Endothelial cell of umbilical vein (primary cell): ENCODE measurements around the gene ASXL2. TPM values are rescaled to one million over a fixed set of nuclear protein-coding genes. Genes with fewer than 3 reads are reported as not detected.

Experiments
- BruUV-seq: library from RNA; stranded (reverse); fragments of 400-500 nt; replicated peaks from 2 replicates; lab custom pipeline; 2021; lab: Mats Ljungman, UMichigan
- CTCF ChIA-PET: fragments of 300-600, 350-600 bp; sonication (Branson Sonifier 250); formaldehyde crosslinking; loops from one replicate; lab custom pipeline; 2021; ENCODE audit warnings: antibody characterized with exemption, inconsistent platforms; lab: Charles Lee
- POLR2A ChIA-PET: fragments of 300-600, 350-600 bp; sonication (Branson Sonifier 250); formaldehyde crosslinking; loops from one replicate; lab custom pipeline; 2021; ENCODE audit warnings: antibody characterized with exemption, inconsistent platforms; lab: Charles Lee
- DNase-seq: peaks from one replicate; pipeline ENCODE4 v3.0.0-alpha.2; 2011; ENCODE audit warnings: low read depth, low spot score
- FAIRE-seq: peaks from 2 replicates; lab custom pipeline; 2011; peaks lifted over from hg19 to GRCh38; lab: Jason Lieb, UNC
- H2AFZ ChIP-seq: 2 replicates; pipeline ENCODE4 v1.6.0; 2012; ENCODE audit warnings: low read depth, low read length, control low read depth, inconsistent platforms
- H3K27ac ChIP-seq: 2 replicates; pipeline ENCODE4 v1.5.1; 2011; ENCODE audit warnings: low read depth, mild to moderate bottlenecking, control low read depth, low read length, moderate library complexity; ENCODE audit not compliant: insufficient read depth
- H3K27me3 ChIP-seq, 2 experiments: 2 replicates each; pipeline versions ENCODE4 v1.6.0 to v1.6.1; 2011; ENCODE audit warnings: low read length in 2 of 2, mixed read lengths in 1 of 2; ENCODE audit not compliant: control insufficient read depth in 2 of 2, insufficient read depth in 2 of 2
- H3K36me3 ChIP-seq, 2 experiments: 2 replicates in 1 of 2; 3 replicates in 1 of 2; pipeline ENCODE4 v1.5.1; 2011; ENCODE audit warnings: low read length in 2 of 2, mild to moderate bottlenecking in 1 of 2, moderate library complexity in 1 of 2; ENCODE audit not compliant: control insufficient read depth in 2 of 2, insufficient read depth in 2 of 2; ENCODE audit errors: extremely low read depth in 1 of 2
- H3K4me1 ChIP-seq: 3 replicates; pipeline ENCODE4 v1.5.1; 2011; ENCODE audit warnings: mild to moderate bottlenecking, low read length; ENCODE audit not compliant: control insufficient read depth, insufficient read depth; ENCODE audit errors: extremely low read depth
- H3K4me2 ChIP-seq: 2 replicates; pipeline ENCODE4 v1.6.1; 2011; ENCODE audit warnings: low read length, control low read depth, mixed read lengths; ENCODE audit not compliant: insufficient read depth
- H3K4me3 ChIP-seq, 3 experiments: fragments of 200-600 bp in 1 of 3; sonication (generic), shearing (Covaris generic) in 1 of 3; replicated peaks in 1 of 3; 2 replicates each; pipeline ENCODE4 v1.5.1; 2011 to 2016; ENCODE audit warnings: control low read depth in 3 of 3, low read length in 3 of 3, mild to moderate bottlenecking in 2 of 3, inconsistent platforms in 1 of 3, low read depth in 1 of 3, moderate library complexity in 1 of 3; ENCODE audit not compliant: insufficient read depth in 1 of 3
- H3K79me2 ChIP-seq: 2 replicates; pipeline ENCODE4 v1.6.0; 2012; ENCODE audit warnings: low read length, inconsistent platforms; ENCODE audit not compliant: control insufficient read depth, insufficient read depth
- H3K9ac ChIP-seq: replicated peaks from 2 replicates; pipeline ENCODE3; 2011; ENCODE audit warnings: low read length, control low read depth; ENCODE audit not compliant: insufficient read depth; ENCODE audit errors: extremely low read depth
- H3K9me1 ChIP-seq: replicated peaks from 3 replicates; pipeline ENCODE4 v1.6.0; 2011; ENCODE audit warnings: mild to moderate bottlenecking, low read length; ENCODE audit not compliant: control insufficient read depth, insufficient read depth; ENCODE audit errors: extremely low read depth
- H3K9me3 ChIP-seq: replicated peaks from 2 replicates; pipeline ENCODE4 v1.5.1; 2012; ENCODE audit warnings: low read length, inconsistent platforms; ENCODE audit not compliant: control insufficient read depth, insufficient read depth
- H4K20me1 ChIP-seq: replicated peaks from 2 replicates; pipeline ENCODE3; 2011; ENCODE audit warnings: mild to moderate bottlenecking, low read length; ENCODE audit not compliant: control insufficient read depth, insufficient read depth; ENCODE audit errors: extremely low read depth
- CTCF ChIP-seq, 2 donors: IDR thresholded peaks; 1 replicate in 1 of 2; 2 replicates in 1 of 2; pipeline ENCODE4 v1.5.1; 2011; ENCODE audit warnings: low read length in 2 of 2, mild to moderate bottlenecking in 2 of 2, moderate library complexity in 2 of 2, control low read depth in 1 of 2, inconsistent platforms in 1 of 2, low read depth in 1 of 2; ENCODE audit not compliant: insufficient read depth in 1 of 2; ENCODE audit errors: extremely low read depth in 1 of 2
- EZH2 ChIP-seq: IDR thresholded peaks from 2 replicates; pipeline ENCODE4 v1.6.1; 2012; ENCODE audit warnings: borderline replicate concordance, low read depth, mild to moderate bottlenecking, moderate library complexity, low read length, inconsistent platforms; ENCODE audit not compliant: severe bottlenecking
- FOS ChIP-seq: IDR thresholded peaks from 2 replicates; pipeline ENCODE4 v1.6.1; 2011; ENCODE audit warnings: mild to moderate bottlenecking, low read length, moderate library complexity, borderline replicate concordance; ENCODE audit not compliant: insufficient read depth
- GATA2 ChIP-seq: IDR thresholded peaks from 2 replicates; pipeline ENCODE4 v1.7.0; 2011; ENCODE audit warnings: low read depth, mild to moderate bottlenecking, moderate library complexity, mixed read lengths, low read length; ENCODE audit not compliant: insufficient read length, insufficient read depth
- JUN ChIP-seq: IDR thresholded peaks from 2 replicates; pipeline ENCODE4 v1.6.1; 2011; ENCODE audit warnings: borderline replicate concordance, low read depth; ENCODE audit not compliant: insufficient read length, insufficient read depth
- MAX ChIP-seq: IDR thresholded peaks from 2 replicates; pipeline ENCODE4 v1.6.1; 2011; ENCODE audit not compliant: insufficient read depth, insufficient read length
- MYC ChIP-seq: IDR thresholded peaks from one replicate; pipeline ENCODE4 v1.6.1; 2011; ENCODE audit warnings: mild to moderate bottlenecking, low read depth, low read length
- POLR2A ChIP-seq: IDR thresholded peaks from 2 replicates; pipeline ENCODE4 v1.6.1; 2012; ENCODE audit warnings: low read depth, mild to moderate bottlenecking, control low read depth, low read length
- POLR2AphosphoS5 ChIP-seq: IDR thresholded peaks from 2 replicates; pipeline ENCODE4 v1.6.1; 2012; ENCODE audit warnings: low read depth, mild to moderate bottlenecking, control low read depth, low read length, moderate library complexity; ENCODE audit not compliant: insufficient read depth
- dilution Hi-C: fragments of 300-500 bp; cut with MboI; formaldehyde crosslinking; loops from one replicate; pipeline ENCODE4 v1.15.0; 2019; ENCODE audit warnings: low sequenced_read_pairs; ENCODE audit not compliant: extremely low pct_ligation_motif_present
- intact Hi-C: fragments of 100-400 bp; cut with micrococcal nuclease; formaldehyde crosslinking; loops from one replicate; pipeline ENCODE4 v1.10.0; 2022
- polyA plus RNA-seq, 4 experiments: library from polyadenylated mRNA; depleted of rRNA in 3 of 4; stranded (reverse) in 3 of 4; unstranded in 1 of 4; fragments of >200 nt; gene quantifications; 2 replicates each; pipeline versions ENCODE4 v1.2.1 to v1.2.3, GENCODE V29; 2011 to 2012; ENCODE audit warnings: missing spikeins in 1 of 4
- total RNA-seq: library from RNA; stranded (reverse); gene quantifications from 2 replicates; pipeline ENCODE4 v1.2.3, GENCODE V29; 2021

The ASXL2 gene
- total and polyA plus RNA-seq, 2 donors (not counting 3 experiments of a cell fraction or from before 2014, with no cell fraction given), result 6.1 to 33.8 TPM

- FAIRE-seq (peak; percentile 15), DNase-seq (peak; percentile 88)
- Histone ChIP-seq H3K27me3 (no peaks in the 10 kb centered on the region), H3K79me2 (peaks cover 18% of the 10 kb centered on the region), H3K9ac (no peak overlapping the region), H2AFZ (no peak overlapping the region), H3K9me3 (no peaks in the 10 kb centered on the region), H3K27ac (peak overlapping the region; percentile 17), H4K20me1 (peaks cover 1% of the 10 kb centered on the region), H3K36me3 (no peaks in the 10 kb centered on the region), H3K4me3 (no peak overlapping the region), H3K4me2 (peak overlapping the region; percentile 41), H3K9me1 (no peaks in the 10 kb centered on the region), H3K4me1 (peaks cover 18% of the 10 kb centered on the region)
- POLR2A ChIA-PET, result no interaction called here
- CTCF ChIA-PET, result no interaction called here
- no peak for TF ChIP-seq CTCF (IDR thresholded peaks at IDR 0.05; ENCODE audit: extremely low read depth in 1 of 2, insufficient read depth in 1 of 2, low read depth in 1 of 2, low read length in 2 of 2)
- TF ChIP-seq MYC, result no peak
- TF ChIP-seq GATA2, result no peak
- no peak for TF ChIP-seq EZH2
- TF ChIP-seq MAX, result no peak
- TF ChIP-seq POLR2AphosphoS5, result no peak
- TF ChIP-seq JUN, result no peak
- TF ChIP-seq POLR2A, result no peak
- TF ChIP-seq FOS, result no peak
- BruUV-seq, result no TSS peak
- dilution Hi-C loops, result no loop called here
- intact Hi-C loops, result no loop called here
Observed at GRCh38 chr2:25821225-25822056, 56.8 kb downstream of the ASXL2 start.
